ENCODE results near the gene GNS. TPM values are rescaled to one million over a fixed set of nuclear protein-coding genes. Genes with fewer than 3 reads are reported as not detected.

GNS gene
- polyA plus RNA-seq, 1 donor from 2014 or later, result 39.0 TPM

- Histone ChIP-seq H3K27ac (ENCODE audit: low read length) (no peak overlapping the region), H3F3A (ENCODE audit: insufficient read depth, low read length, poor library complexity, severe bottlenecking) (no peaks in the 10 kb centered on the region), H3K4me3 (ENCODE audit: low read length) (no peak overlapping the region), H3K9me2 (ENCODE audit: insufficient read depth, low read length) (no peaks in the 10 kb centered on the region), H2AFZ (ENCODE audit: low read depth, low read length) (no peak overlapping the region), H3K9ac (ENCODE audit: low read length) (no peak overlapping the region), H4K20me1 (ENCODE audit: insufficient read depth) (no peaks in the 10 kb centered on the region), H3K9me3 (ENCODE audit: low read length) (no peaks in the 10 kb centered on the region), H3K36me3 (ENCODE audit: insufficient read depth, low read length) (no peaks in the 10 kb centered on the region), H3K79me2 (replicated peaks; ENCODE audit: insufficient read depth, low read length) (no peaks in the 10 kb centered on the region), H3K27me3 (ENCODE audit: insufficient read depth, low read depth, low read length) (no peaks in the 10 kb centered on the region), H3K4me2 (ENCODE audit: low read length) (no peak overlapping the region)
- TF ChIP-seq EP300 (conservative IDR thresholded peaks at IDR 0.05; ENCODE audit: poor library complexity, severe bottlenecking) (no peak), TAF1 (IDR thresholded peaks at IDR 0.05; ENCODE audit: low read depth) (no peak), CTCF (IDR thresholded peaks at IDR 0.05; ENCODE audit: poor library complexity, severe bottlenecking) (no peak), EZH2 (IDR thresholded peaks at IDR 0.05; ENCODE audit: borderline replicate concordance, insufficient read depth, low read length, poor library complexity, severe bottlenecking) (no peak), REST (IDR thresholded peaks at IDR 0.05; ENCODE audit: borderline replicate concordance) (no peak), RAD21 (conservative IDR thresholded peaks at IDR 0.05) (no peak), SMC3 (conservative IDR thresholded peaks at IDR 0.05; ENCODE audit: poor library complexity) (no peak), MXI1 (conservative IDR thresholded peaks at IDR 0.05; ENCODE audit: poor library complexity, severe bottlenecking) (no peak), POLR2AphosphoS5 (IDR thresholded peaks at IDR 0.05) (no peak)
Measured at GRCh38 chr12:64681200-64682052, 77.8 kb downstream of the GNS start.

GRCh38 chr12:64680235-64680634, 79.0 kb downstream of the GNS start:
- no peak overlapping the region for H3K9ac ChIP-seq (ENCODE audit: low read length)
- no peak overlapping the region for H2AFZ ChIP-seq (ENCODE audit: low read depth, low read length)
- no peaks in the 10 kb centered on the region for H3F3A ChIP-seq (ENCODE audit: insufficient read depth, low read length, poor library complexity, severe bottlenecking)
- H4K20me1 ChIP-seq (ENCODE audit: insufficient read depth), result no peaks in the 10 kb centered on the region
- H3K36me3 ChIP-seq (ENCODE audit: insufficient read depth, low read length), result no peaks in the 10 kb centered on the region
- no peaks in the 10 kb centered on the region for H3K79me2 ChIP-seq (replicated peaks; ENCODE audit: insufficient read depth, low read length)
- no peak overlapping the region for H3K4me2 ChIP-seq (ENCODE audit: low read length)
- H3K9me3 ChIP-seq (ENCODE audit: low read length), result no peaks in the 10 kb centered on the region
- TF ChIP-seq SMC3 (conservative IDR thresholded peaks at IDR 0.05; ENCODE audit: poor library complexity) (no peak), EZH2 (IDR thresholded peaks at IDR 0.05; ENCODE audit: borderline replicate concordance, insufficient read depth, low read length, poor library complexity, severe bottlenecking) (no peak), RAD21 (conservative IDR thresholded peaks at IDR 0.05) (no peak), MXI1 (conservative IDR thresholded peaks at IDR 0.05; ENCODE audit: poor library complexity, severe bottlenecking) (no peak), EP300 (conservative IDR thresholded peaks at IDR 0.05; ENCODE audit: poor library complexity, severe bottlenecking) (no peak), TAF1 (IDR thresholded peaks at IDR 0.05; ENCODE audit: low read depth) (no peak), CTCF (IDR thresholded peaks at IDR 0.05; ENCODE audit: poor library complexity, severe bottlenecking) (no peak), REST (IDR thresholded peaks at IDR 0.05; ENCODE audit: borderline replicate concordance) (no peak), POLR2AphosphoS5 (IDR thresholded peaks at IDR 0.05) (no peak)
- H3K9me2 ChIP-seq (ENCODE audit: insufficient read depth, low read length), result no peaks in the 10 kb centered on the region
- no peak overlapping the region for H3K4me3 ChIP-seq (ENCODE audit: low read length)
- H3K27me3 ChIP-seq (ENCODE audit: insufficient read depth, low read depth, low read length), result no peaks in the 10 kb centered on the region
- no peak overlapping the region for H3K27ac ChIP-seq (ENCODE audit: low read length)
